HG03039 (cell line): ENCODE results near the gene ANKRD12.
"Not testable (repeated sequence)": the region's sequence is repeated elsewhere in the genome, so short reads cannot be mapped to it uniquely, and the experiment has no call there.

ENCODE experiments used
- ATAC-seq: cut with Tn5 transposase; IDR thresholded peaks from one replicate; pipeline ENCODE4 v1.9.1; 2021; ENCODE audit warnings: mild to moderate bottlenecking, moderate library complexity; ENCODE audit not compliant: unreplicated experiment

ANKRD12 gene

GRCh38 chr18:9136315-9137155 is at the start of gene ANKRD12:
Gene ANKRD12 (plus strand): TSS chr18:9136781. CDS start chr18:9182433, 45,652 bp downstream.
- peak; percentile 68 for ATAC-seq

GRCh38 chr18:9087144-9087543 is 49.4 kb upstream of the ANKRD12 start:
- ATAC-seq = no peak

GRCh38 chr18:9088252-9088651 is 48.3 kb upstream of the ANKRD12 start:
- no peak for ATAC-seq

DNA sequence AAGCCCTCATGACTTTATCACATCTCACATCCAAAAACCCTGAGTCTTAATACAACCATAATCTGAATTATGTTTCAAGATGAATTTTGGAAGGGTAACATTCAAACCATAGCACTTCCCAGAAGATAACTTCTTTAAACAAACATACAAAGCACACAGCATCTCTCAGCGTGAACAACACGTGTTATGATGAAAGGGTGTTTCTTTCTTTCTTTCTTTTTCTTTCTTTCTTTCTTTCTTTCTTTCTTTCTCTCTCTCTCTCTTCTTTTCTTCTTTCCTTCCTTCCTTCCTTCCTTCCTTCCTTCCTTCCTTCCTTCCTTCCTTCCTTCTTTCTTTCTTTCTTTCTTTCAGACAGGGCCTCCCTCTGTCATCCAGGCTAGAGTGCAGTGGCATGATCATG is 47.9 kb upstream of the ANKRD12 start:
- not testable (repeated sequence) for ATAC-seq

- no peak for ATAC-seq
Measured at GRCh38 chr18:9090578-9090977, 46.0 kb upstream of the ANKRD12 start.

GRCh38 chr18:9091066-9091476 is 45.5 kb upstream of the ANKRD12 start:
- no peak for ATAC-seq

GRCh38 chr18:9092665-9093064 is 43.9 kb upstream of the ANKRD12 start:
- no peak for ATAC-seq

- not testable (repeated sequence) for ATAC-seq
Measured at GRCh38 chr18:9093109-9093508, 43.5 kb upstream of the ANKRD12 start.

DNA sequence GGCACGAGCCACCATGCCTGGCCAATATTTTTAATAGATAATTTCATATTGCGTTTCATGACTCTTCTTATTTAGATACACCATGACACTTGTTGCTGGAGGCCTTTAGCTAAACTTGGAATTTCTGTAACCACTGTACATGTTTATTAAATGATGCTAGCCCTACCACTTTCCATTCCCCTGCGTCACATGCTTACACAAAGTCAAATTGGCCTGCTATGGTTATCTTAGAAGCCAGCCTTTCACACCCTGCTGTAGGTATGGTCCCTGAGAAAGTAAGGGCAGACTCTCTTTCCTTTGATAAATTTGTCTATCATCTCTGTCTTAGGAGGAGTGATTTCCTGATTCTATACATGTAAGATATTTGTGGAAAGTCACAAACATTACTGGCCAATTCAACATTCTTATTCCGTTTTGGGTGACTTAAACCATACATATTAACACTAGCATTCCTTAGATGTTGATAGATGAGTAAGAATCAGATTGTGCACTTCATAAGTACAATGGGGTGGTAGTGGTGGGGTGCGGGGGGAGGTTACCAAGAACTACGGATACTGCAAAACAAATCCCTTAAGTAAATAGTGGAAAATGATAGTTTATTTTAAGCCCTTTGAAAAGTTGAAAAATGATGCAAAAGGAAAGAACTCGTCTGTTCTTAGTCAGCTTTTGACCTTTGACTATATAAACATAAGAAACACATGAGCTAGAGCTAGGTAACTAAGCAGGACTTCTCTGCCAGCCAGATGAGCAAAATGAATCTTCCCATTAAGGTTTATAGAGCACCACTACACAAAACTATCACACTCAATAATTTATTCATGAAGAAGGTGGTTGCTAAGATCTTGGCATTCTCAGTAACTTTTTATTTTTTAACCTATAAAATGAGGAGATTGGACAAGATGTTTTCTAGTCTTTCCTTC is 42.0 kb upstream of the ANKRD12 start:
- ATAC-seq = no peak

- peak; percentile 79 for ATAC-seq
Measured at GRCh38 chr18:9095297-9096006, 41.1 kb upstream of the ANKRD12 start.

DNA sequence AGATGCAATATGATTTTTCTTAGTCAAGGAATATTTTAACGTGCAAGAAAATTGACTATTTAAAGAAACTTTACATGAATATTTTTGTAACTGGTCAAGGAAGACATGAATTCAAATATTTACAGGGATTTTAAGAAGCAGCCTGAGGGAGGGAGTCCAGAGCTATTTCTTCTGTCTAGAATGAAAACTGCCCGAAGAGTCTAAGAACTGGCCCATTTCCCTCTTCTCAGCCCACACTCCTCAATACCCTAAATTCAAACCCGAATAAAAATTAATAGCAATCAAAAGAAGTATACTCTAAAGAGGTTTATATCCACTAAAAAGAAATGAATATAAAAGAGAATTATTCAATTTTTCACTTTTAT is 40.6 kb upstream of the ANKRD12 start:
- no peak for ATAC-seq

- no peak for ATAC-seq
Measured at GRCh38 chr18:9096685-9097084, 39.9 kb upstream of the ANKRD12 start.

- ATAC-seq = no peak
Measured at GRCh38 chr18:9097349-9097748, 39.2 kb upstream of the ANKRD12 start.

DNA sequence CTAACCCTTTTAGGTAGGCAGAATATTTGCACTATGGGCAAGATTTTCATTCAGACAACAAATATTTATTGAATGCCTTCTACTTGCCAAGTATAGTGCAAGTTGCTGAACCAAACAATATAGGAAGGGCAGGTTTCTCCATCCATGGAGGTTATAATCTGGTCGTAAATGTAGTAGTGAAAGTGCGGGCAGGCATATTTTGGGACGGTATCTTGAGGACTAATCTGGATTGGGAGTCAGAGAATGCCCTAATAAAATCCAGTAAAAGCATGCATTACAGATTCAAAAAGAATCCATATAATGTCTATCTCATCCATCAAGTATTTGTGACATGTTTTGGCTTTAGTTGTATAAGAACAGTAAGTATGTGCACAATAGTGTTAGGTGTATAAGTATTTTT is 35.8 kb upstream of the ANKRD12 start:
- no peak for ATAC-seq

GRCh38 chr18:9101730-9102507 is 34.7 kb upstream of the ANKRD12 start:
- no peak for ATAC-seq

DNA sequence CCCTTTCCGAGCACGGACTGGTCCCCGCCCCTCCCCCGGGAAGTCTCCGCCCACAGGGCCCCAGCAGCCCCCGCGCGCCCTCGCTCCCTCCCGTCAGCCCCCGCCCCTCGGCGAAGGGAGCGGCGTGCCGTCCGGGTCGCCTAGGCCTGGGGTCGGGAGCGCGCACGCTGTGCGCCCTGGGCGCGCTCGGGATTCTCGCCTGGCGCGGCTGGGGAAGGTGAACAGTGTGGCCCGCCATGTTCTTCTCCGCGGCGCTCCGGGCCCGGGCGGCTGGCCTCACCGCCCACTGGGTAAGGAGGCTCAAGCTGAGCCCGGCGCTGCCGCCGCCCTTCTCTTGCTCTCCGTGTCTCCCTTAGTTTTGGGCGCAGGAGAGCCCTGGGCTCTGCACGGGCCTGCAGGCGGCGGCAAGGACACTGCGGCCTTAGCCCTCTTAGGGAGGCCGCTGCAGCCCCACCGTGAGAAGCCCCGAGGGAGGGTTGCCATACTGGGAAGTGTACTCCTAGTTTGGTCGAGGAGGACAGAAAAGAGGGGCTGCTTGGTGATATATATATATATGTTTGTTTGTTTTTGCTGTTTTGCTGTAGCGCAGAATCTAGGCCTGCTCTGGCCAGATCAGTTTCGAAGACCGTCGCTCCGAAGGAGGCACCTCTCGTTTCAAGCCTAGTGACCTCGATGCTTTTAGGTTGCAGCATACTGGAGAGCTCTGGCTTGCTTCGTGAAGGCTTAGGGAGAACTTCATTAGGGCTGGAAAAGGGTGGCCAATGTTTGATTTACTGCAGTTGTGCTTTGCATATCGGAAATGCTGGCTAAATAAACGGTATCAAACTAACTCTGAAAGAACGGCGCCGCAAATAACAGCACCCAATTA is 33.8 kb upstream of the ANKRD12 start, which contains the start of gene NDUFV2:
Gene NDUFV2, plus strand, starts transcription at position 192 of the 868 bp plus-strand sequence. Its CDS starts 45 bp downstream, at position 237.
- peak; percentile 90 for ATAC-seq

- no peak for ATAC-seq
Measured at GRCh38 chr18:9103376-9103873, 33.2 kb upstream of the ANKRD12 start.

- ATAC-seq = no peak
Measured at GRCh38 chr18:9104244-9104901, 32.2 kb upstream of the ANKRD12 start.

DNA sequence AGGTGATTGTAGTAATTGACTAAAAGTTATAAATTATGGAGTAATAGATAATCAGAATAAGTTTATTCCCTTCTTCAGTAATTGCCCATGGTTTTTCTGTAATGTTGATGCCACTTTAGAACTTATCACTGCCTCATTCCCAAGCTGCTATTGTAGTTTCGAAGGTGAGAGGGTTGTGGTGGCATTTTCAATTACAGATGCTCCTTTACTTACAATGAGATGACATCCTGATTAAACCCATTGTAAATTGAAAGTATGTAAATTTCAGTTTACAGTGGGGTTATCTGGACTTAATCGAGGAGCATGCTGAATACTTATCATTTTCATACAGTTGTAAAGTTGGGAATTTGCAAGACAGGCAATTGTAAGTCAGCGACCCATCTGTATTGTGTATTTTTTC is 31.2 kb upstream of the ANKRD12 start:
- no peak for ATAC-seq
